ENCODE results near the gene SLC39A11. TPM values are rescaled to one million over a fixed set of nuclear protein-coding genes. Genes with fewer than 3 reads are reported as not detected.

SLC39A11 gene
- total RNA-seq, 2 donors from 2014 or later = 18.1 to 20.1 TPM

DNA sequence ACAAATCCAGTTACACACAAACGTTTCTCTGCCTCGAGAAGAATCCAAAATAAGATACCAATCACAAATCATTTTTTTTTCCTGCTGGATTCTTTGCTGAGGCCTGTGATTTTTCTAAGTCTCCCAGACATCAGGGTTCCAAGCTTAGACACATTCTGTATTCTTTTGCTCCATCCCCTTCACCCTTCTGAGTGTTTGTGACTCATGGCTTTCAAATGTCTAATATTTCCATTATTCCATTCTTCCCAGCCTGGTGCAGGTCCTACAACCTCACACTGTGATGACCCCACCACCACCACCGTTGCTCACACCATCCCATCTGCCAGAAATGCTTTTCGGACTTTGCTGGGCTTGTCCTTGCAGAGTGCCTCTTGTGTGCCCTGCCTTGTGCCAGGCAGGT lies 491.6 kb downstream of the SLC39A11 start:
- no peak overlapping the region for H3K4me3 Mint-ChIP-seq
- Histone ChIP-seq H3K27me3 (ENCODE audit: control insufficient read depth, insufficient read depth, low read length, poor library complexity, severe bottlenecking) (no peaks in the 10 kb centered on the region), H3K4me3 (ENCODE audit: low read length) (peak overlapping the region; percentile 18), H3K9me3 (ENCODE audit: control insufficient read depth, low read length) (no peaks in the 10 kb centered on the region), H3K36me3 (ENCODE audit: control insufficient read depth, insufficient read depth, low read length) (no peaks in the 10 kb centered on the region), H3K27ac (ENCODE audit: low read depth, low read length) (no peak overlapping the region), H3K9ac (ENCODE audit: extremely low read depth, low read length, poor library complexity, severe bottlenecking) (no peak overlapping the region), H3K4me1 (ENCODE audit: control insufficient read depth, insufficient read depth, low read length) (peaks cover 2% of the 10 kb centered on the region)
- no peak overlapping the region for H3K27ac Mint-ChIP-seq
- no peaks in the 10 kb centered on the region for H3K9me3 Mint-ChIP-seq
- TF ChIP-seq, protein P1, sequence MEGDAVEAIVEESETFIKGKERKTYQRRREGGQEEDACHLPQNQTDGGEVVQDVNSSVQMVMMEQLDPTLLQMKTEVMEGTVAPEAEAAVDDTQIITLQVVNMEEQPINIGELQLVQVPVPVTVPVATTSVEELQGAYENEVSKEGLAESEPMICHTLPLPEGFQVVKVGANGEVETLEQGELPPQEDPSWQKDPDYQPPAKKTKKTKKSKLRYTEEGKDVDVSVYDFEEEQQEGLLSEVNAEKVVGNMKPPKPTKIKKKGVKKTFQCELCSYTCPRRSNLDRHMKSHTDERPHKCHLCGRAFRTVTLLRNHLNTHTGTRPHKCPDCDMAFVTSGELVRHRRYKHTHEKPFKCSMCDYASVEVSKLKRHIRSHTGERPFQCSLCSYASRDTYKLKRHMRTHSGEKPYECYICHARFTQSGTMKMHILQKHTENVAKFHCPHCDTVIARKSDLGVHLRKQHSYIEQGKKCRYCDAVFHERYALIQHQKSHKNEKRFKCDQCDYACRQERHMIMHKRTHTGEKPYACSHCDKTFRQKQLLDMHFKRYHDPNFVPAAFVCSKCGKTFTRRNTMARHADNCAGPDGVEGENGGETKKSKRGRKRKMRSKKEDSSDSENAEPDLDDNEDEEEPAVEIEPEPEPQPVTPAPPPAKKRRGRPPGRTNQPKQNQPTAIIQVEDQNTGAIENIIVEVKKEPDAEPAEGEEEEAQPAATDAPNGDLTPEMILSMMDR (conservative IDR thresholded peaks at IDR 0.05) = no peak
- H3K27me3 Mint-ChIP-seq (ENCODE audit: insufficient read depth) = peaks cover 9% of the 10 kb centered on the region
- H3K36me3 Mint-ChIP-seq (ENCODE audit: low read depth) = no peaks in the 10 kb centered on the region
- WGBS, 2 experiments (ENCODE audit: insufficient coverage in 1 of 2, insufficient read length in 1 of 2) = 76 to 87% methylated on average over 3 to 4 of the region's 4 CpGs
- H3K4me1 Mint-ChIP-seq = peaks cover 23% of the 10 kb centered on the region
- no peak for DNase-seq

DNA sequence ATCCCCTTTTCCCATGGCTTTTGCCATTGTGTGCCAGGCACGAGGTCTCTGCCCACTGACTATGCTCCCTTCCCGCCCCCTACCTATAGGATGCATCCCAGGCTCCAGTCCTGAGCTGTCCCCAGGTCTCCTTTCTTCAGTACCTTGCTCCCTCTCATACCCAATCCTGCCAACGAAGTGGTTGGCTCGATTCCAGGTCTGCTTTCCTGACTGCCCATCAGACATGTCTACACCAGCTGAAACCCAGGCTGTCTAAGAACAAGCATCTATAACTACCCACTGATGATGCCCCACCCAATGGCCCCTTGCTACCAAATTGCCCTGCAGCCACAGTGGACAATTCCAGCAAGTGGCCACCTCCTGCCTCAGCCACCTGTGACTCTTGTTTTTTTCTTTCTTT lies 492.6 kb downstream of the SLC39A11 start:
- H3K27ac Mint-ChIP-seq = no peak overlapping the region
- H3K4me3 ChIP-seq (ENCODE audit: low read length) = no peak overlapping the region
- no peak overlapping the region for H3K9ac ChIP-seq (ENCODE audit: extremely low read depth, low read length, poor library complexity, severe bottlenecking)
- H3K9me3 Mint-ChIP-seq = no peaks in the 10 kb centered on the region
- no peak for DNase-seq
- WGBS, 2 experiments (ENCODE audit: insufficient coverage in 1 of 2, insufficient read length in 1 of 2) = 92% methylated on average over 3 to 4 of the region's 4 CpGs
- no peaks in the 10 kb centered on the region for H3K9me3 ChIP-seq (ENCODE audit: control insufficient read depth, low read length)
- H3K27ac ChIP-seq (ENCODE audit: low read depth, low read length) = no peak overlapping the region
- H3K4me1 Mint-ChIP-seq = peaks cover 23% of the 10 kb centered on the region
- H3K4me1 ChIP-seq (ENCODE audit: control insufficient read depth, insufficient read depth, low read length) = peaks cover 2% of the 10 kb centered on the region
- TF ChIP-seq, protein P1 (conservative IDR thresholded peaks at IDR 0.05) = no peak
- H3K27me3 Mint-ChIP-seq (ENCODE audit: insufficient read depth) = peaks cover 9% of the 10 kb centered on the region
- no peaks in the 10 kb centered on the region for H3K36me3 Mint-ChIP-seq (ENCODE audit: low read depth)
- H3K27me3 ChIP-seq (ENCODE audit: control insufficient read depth, insufficient read depth, low read length, poor library complexity, severe bottlenecking) = peaks cover 3% of the 10 kb centered on the region
- H3K36me3 ChIP-seq (ENCODE audit: control insufficient read depth, insufficient read depth, low read length) = no peaks in the 10 kb centered on the region
- H3K4me3 Mint-ChIP-seq = no peak overlapping the region

DNA sequence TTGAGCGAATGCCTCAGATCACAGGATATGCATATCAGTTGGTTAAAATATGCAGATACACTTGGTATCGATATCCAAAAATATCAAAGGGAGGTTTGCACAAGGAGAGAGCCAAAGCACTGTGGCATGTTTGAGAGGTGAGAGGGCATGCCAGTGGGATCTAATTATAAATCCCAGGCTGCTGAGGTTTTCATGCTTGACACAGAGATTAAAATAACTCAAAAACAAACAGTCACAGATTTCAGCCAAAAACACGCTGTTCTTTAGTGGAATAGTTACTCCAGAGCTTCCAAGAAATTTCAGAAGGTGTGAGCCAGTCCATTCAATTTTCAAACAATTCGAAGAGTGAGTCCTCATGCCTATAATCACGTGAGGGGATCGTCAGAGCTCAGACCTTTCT lies 493.8 kb downstream of the SLC39A11 start:
- peaks cover 2% of the 10 kb centered on the region for H3K4me1 ChIP-seq (ENCODE audit: control insufficient read depth, insufficient read depth, low read length)
- no peaks in the 10 kb centered on the region for H3K36me3 Mint-ChIP-seq (ENCODE audit: low read depth)
- H3K9ac ChIP-seq (ENCODE audit: extremely low read depth, low read length, poor library complexity, severe bottlenecking) = no peak overlapping the region
- H3K27ac ChIP-seq (ENCODE audit: low read depth, low read length) = no peak overlapping the region
- H3K9me3 Mint-ChIP-seq = no peaks in the 10 kb centered on the region
- peaks cover 25% of the 10 kb centered on the region for H3K4me1 Mint-ChIP-seq
- no peak overlapping the region for H3K4me3 Mint-ChIP-seq
- H3K4me3 ChIP-seq (ENCODE audit: low read length) = no peak overlapping the region
- H3K9me3 ChIP-seq (ENCODE audit: control insufficient read depth, low read length) = no peaks in the 10 kb centered on the region
- H3K36me3 ChIP-seq (ENCODE audit: control insufficient read depth, insufficient read depth, low read length) = no peaks in the 10 kb centered on the region
- TF ChIP-seq, protein P1 (conservative IDR thresholded peaks at IDR 0.05) = no peak
- peaks cover 6% of the 10 kb centered on the region for H3K27me3 ChIP-seq (ENCODE audit: control insufficient read depth, insufficient read depth, low read length, poor library complexity, severe bottlenecking)
- H3K27ac Mint-ChIP-seq = no peak overlapping the region
- whole genome bisulfite sequencing, 2 experiments (ENCODE audit: insufficient coverage in 1 of 2, insufficient read length in 1 of 2) = 87 to 98% methylated on average over 6 of the region's 6 CpGs
- peaks cover 9% of the 10 kb centered on the region for H3K27me3 Mint-ChIP-seq (ENCODE audit: insufficient read depth)
- no peak for DNase-seq
